OCI-LY3 (cell line): ENCODE results near the gene SLC38A10.

Experiments
- EZH2phosphoT487 ChIP-seq: fragments of 200-600 bp; shearing (Covaris generic); IDR thresholded peaks from 2 replicates; pipeline ENCODE4 v1.6.1; 2018; ENCODE audit warnings: antibody characterized with exemption, mixed run types, low read depth
- TF ChIP-seq, protein P1 (sequence below): fragments of 200-600, 300-600 bp; sonication (generic); IDR thresholded peaks from 2 replicates; pipeline ENCODE4 v1.5.1; 2014; ENCODE audit warnings: antibody characterized with exemption, low read length, low read depth

GRCh38 chr17:81261582-81262336 is 33.3 kb downstream of the SLC38A10 start:
- TF ChIP-seq, protein P1, sequence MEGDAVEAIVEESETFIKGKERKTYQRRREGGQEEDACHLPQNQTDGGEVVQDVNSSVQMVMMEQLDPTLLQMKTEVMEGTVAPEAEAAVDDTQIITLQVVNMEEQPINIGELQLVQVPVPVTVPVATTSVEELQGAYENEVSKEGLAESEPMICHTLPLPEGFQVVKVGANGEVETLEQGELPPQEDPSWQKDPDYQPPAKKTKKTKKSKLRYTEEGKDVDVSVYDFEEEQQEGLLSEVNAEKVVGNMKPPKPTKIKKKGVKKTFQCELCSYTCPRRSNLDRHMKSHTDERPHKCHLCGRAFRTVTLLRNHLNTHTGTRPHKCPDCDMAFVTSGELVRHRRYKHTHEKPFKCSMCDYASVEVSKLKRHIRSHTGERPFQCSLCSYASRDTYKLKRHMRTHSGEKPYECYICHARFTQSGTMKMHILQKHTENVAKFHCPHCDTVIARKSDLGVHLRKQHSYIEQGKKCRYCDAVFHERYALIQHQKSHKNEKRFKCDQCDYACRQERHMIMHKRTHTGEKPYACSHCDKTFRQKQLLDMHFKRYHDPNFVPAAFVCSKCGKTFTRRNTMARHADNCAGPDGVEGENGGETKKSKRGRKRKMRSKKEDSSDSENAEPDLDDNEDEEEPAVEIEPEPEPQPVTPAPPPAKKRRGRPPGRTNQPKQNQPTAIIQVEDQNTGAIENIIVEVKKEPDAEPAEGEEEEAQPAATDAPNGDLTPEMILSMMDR: no peak
- no peak for TF ChIP-seq EZH2phosphoT487
